NCI-H2029 treated with DMSO at 0.1 percent for 48 hours (cell line): ENCODE results near the gene PGP.

Experiments used
- DNase-seq: peaks from one replicate; lab custom pipeline; 2025; lab: John Stamatoyannopoulos, UW

Gene PGP

GRCh38 chr16:2199621-2200139 is 15.0 kb downstream of the PGP start:
- no peak for DNase-seq

DNA sequence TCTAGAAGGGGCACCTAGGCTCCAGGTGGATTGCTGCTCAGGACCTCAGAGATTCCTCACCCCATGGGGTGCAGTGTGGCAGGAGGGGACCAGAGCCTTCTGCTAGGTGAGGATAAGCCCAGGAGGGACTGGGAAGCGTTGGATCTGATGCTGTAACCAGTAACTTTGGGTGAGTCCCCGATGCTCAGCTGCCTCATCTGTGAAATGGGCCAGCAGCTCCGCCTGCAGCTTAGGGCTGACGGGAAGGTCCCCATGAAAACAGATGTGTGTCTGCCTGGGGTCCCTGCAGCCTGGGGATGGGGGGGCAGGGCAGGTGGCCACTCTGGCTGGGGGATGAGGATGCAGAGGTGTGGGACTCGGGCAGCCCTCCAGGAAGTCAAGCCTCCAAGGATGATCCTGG is 15.5 kb downstream of the PGP start:
- no peak for DNase-seq

- DNase-seq, result no peak
These were observed 16.4 kb downstream of the PGP start for GRCh38 chr16:2198283-2198682.

GRCh38 chr16:2197765-2198164 is 16.9 kb downstream of the PGP start:
- no peak for DNase-seq

- no peak for DNase-seq
These were observed 17.6 kb downstream of the PGP start for GRCh38 chr16:2196981-2197511.

GRCh38 chr16:2196162-2196980 is 18.3 kb downstream of the PGP start, which contains the start of gene CASKIN1:
TSS of gene CASKIN1 (minus strand) at chr16:2196605. CDS start at chr16:2196432, 173 bp downstream.
- DNase-seq, result no peak

DNA sequence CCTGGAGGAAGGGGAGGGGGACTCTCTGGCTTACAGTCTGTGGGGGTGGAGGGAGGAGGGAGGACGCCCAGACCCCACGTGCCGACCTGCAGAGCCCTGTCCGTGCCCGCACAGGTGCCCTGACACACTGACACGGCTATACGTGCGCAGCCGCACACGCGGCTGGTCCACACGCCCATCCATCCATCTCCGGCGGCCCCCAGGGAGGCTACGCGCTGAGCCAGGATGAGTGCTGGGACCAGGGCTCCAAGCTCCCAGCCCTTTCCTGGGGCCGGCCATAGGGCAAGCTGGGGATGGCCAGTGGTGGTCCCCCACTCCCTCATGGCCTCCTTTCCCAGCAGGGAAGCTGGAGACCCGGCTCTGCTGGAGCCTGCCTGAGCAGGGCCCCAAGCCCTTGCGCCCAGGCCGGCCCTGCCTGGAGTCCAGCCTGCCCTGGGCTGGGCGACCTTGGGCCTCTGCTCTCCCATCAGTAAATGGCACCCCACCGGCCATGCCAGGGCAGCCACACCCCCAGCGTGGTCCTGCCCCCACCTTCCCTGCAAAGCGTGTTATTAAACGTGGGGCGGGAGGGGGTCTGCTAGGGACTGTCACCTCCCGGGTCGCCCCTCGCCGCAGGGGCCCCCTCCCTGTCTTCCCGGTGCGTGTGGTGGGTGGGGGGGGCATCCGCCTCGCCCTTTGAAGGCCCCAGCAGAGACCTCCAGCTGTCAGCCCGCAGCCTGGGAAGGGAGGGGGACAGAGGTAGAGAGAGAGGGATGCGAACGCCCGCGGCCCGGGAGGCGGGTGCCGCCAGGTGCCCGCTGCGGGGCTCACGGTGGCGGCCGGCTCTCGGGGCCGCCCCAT is 19.1 kb downstream of the PGP start:
- no peak for DNase-seq

DNA sequence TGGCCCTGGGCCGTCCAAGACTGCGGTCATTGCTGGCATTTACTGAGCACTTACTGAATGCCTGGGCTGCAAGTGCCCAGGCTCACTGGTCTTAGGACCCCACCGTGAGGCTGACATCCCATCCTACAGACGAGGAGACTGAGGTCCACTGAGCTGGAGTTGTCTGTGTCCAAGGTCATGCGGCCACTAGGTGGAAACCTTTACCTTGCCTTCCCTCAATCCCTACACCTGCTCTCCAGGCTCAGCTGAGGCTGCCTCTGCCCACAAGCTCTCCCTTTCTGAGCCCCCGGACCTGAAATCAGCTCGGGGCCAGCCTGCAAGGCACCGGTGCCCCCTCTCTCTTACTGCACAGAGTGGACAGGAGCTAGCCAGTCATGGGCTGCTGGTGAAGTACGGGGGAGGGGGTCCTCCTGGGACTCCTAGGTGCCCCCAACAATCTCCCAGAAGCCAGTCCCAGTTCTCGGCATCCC is 19.8 kb downstream of the PGP start:
- no peak for DNase-seq

DNA sequence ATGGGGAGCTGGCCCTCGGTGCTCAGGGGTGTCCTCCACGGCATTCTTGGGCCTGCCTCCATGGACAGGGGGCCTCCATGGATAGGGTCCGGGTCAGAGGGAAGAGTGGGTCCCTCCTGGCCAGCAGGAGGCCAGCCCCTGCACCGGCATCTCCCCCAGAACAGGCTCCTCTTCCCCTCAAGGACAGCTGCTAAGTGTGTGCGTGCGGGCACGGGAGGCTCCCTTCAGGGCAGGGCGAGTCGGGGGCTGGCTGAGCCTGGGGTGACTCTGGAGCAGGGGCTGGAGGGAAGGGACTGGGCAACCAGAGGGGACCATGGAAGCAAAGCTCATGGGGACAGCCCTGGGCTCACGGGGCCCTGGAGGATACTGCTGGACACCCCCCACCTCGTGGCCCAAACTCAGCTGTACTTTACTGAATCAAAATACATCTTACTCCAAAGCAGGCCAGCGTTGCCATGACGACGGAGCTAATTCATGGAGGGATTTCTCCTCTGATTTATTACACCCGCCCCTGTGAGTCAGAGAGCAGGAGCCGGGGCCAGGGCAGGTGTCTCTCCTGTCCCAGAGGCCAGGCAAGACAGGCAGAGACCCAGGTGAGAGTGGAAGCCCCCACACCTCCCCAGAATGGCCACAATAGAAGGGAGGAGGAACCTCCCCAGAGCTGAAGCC is 20.3 kb downstream of the PGP start:
- DNase-seq, result no peak

- DNase-seq, result no peak
These were observed 23.3 kb downstream of the PGP start for GRCh38 chr16:2191446-2191706.

GRCh38 chr16:2190659-2191445 is 23.8 kb downstream of the PGP start:
- DNase-seq, result no peak

DNA sequence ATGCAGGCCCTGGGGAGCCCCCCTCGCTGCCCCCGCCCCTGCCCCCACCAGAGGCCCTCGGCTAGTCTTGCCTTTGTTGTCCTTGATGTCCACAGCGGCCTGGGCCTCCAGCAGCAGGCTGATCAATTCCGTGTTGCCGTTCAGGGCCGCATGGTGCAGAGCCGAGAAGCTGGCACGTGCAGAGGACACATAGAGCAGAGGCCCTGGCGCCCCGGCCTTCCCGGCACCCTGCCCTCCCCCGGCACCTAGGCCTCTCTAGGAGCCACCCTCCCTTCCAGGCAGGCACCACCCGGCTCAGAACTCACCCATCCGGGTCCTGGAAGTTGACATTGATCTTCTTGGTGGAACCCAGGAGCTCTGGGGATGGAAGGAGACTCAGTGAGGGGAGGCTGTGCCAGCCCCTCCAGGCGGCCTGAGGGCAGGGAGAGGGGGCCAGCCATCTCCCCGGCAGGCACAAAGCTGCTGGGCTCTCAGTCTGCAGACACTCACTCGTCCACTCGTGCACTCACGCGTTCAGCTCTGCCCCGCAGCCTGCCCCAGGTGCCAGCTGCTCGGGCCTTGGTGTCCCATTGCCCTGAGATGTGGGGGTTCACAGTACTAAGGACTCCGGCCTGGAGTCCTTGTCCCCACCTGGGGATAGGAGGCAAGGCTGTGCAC is 24.5 kb downstream of the PGP start:
- no peak for DNase-seq

DNA sequence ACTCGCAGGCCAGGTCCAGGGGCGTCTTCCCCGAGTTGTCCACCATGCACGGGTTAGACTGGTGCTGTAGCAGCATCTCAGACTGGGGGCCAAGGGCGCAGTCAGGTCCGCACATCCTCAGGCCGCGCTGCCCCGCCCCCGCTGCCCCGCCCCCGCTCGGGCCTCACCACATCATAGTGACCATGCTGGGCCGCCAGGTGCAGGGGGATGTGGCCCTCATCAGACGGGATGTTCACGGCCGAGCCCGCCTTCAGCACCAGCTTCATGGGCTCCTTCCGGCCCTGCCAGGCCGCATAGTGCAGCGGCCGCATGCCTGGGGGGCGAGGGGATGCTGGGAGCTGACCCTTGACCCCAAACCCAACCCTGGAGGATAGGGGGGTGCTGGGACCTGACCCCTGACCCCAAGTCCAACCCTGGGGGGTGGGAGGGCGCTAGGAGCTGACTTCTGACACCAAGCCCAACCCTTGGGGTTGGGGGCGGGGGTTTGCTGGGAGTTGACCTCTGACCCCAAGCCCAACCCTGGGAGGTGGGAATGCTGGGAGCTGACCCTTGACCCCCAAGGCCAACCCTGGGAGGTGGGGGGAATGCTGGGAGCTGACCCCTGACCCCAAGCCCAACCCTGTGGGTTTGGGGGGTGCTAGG is 25.3 kb downstream of the PGP start:
- DNase-seq, result no peak

DNA sequence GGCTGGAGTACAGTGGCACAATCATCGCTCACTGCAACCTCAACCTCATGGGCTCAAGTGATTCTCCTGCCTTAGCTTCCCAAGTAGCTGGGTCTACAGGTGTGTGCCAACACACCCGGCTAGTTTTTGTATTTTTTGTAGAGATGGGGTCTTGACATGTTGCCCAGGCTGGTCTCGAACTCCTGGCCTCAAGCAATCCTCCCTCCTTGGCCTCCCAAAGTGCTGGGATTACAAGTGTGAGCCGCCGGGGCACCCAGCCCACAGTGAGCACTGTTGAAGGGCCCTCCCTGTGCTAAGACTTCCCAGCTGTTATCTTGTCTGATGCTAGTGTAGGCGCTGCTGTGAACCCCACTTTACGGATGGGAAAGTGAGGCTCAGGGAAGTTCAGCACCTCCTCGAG is 26.2 kb downstream of the PGP start:
- no peak for DNase-seq

DNA sequence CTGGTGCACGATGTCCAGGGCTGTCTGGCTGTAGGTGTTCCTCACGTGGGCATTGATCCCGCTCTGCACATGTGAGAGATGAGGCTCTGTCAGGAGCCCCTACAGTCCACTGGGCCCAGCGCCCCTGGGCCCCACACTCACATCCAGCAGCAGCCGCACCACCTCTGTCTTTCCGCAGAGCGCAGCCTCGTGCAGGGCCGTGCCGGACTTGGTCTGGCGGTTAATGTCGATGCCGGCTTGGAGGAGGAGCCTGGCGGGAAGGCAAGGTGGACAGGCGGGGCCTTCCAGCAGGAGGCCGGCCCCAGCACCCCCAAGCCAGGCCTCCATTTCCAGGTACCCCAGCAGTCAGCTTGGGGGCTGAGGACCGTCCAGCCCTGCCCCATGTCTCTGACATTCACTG is 27.4 kb downstream of the PGP start:
- no peak for DNase-seq

DNA sequence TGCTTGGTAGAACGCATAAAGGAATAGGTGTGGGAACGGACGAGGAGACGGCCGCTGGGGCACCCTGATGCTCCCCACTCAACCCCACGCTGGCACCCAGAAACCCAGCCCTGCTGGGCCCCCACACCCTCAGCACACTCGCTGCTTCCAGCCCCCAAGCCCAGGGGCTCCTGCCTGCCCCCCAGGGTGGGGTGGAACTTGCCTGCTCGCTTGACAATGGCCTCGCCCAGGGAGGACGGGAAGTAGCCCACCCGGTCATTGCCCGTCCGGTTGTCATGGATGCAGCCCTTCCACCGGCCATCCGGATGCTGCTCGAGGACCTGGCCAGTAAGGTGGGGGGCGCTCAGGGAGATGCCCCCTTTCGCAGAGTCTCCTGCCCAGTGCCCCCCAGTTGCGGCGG is 28.1 kb downstream of the PGP start:
- DNase-seq, result no peak

GRCh38 chr16:2186064-2186463 is 28.6 kb downstream of the PGP start:
- no peak for DNase-seq

DNA sequence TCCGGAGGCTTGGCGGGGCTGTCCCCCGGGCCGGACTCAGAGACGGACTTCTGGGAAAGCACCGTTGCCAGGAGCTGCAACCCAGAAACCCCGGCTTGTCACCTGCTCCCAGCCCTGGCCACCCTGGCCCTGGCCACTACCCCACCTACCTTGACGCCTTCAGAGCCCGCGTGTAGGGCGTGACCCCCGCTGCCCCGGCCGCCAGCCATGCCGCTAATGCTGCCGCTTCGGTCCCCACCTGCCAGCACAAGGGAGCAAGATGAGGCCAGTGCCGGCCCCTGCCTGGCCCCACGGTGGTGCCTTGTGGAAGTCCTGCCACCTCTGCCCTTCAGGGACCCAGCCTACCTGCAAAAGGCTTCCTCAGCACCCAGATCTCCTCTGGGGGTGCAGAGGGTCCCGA is 29.7 kb downstream of the PGP start:
- no peak for DNase-seq

DNA sequence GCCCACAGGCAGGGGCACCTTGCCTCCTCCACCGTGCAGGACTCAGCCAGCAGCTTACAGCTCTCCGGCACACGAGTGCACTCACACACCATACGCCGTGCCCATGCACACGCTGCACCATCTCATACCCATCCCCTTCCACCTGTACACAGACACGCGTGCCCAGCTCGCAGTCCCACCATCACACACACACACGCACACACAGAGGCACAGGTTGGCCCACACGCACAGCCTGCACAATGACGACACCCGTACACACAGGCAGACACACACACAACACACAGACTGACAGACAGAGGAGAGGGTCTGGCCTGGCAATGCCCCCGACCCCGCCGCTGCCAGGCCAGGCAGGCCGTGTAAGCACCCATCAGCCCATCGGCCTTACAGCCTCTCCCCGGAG is 30.3 kb downstream of the PGP start:
- DNase-seq, result no peak

GRCh38 chr16:2183671-2184070 is 31.0 kb downstream of the PGP start:
- no peak for DNase-seq

- no peak for DNase-seq
These were observed 32.7 kb downstream of the PGP start for GRCh38 chr16:2181952-2182351.
